HG03045 (cell line): ENCODE data around the gene SEMA5A.

Experiments
- ATAC-seq: cut with Tn5 transposase; IDR thresholded peaks from one replicate; pipeline ENCODE4 v1.9.1; 2021; ENCODE audit warnings: mild to moderate bottlenecking, moderate library complexity; ENCODE audit not compliant: unreplicated experiment

SEMA5A gene

DNA sequence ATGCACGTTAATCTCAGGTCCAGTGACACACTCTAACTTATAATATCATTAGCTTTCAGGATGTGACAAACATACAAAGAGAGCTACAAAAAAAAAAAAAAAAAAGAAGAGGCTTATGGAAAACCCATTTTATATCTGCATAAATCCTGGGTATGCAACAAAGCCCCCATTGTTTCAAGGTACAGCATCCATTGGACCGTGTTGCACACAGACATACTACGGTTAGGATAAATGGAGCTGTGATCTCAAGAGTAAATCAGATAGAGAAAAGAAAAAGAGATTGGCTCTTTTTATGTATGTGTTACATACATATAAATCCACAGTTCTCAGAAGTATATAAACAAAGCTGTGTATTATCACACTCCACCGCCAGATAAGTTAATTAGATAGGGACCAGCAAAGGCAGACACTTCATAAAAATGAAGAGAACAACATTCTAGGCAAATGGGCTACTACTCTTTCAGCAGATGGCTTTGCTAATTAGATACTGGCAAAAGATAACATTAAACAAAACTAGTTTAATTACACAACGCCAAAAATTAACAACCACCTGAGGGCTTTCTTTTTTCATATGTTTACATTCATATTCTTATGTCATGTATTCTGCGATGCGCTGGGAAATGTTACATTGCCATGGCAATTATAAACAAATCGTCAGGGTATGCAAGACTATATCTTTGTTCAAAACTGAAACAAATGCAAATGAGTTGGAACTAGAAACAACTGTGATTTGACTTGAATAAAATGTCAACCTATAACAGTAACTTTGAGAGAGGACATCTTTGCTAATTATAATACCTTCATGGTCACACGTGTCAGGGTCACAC lies 304.2 kb downstream of the SEMA5A start:
- ATAC-seq, result no peak

DNA sequence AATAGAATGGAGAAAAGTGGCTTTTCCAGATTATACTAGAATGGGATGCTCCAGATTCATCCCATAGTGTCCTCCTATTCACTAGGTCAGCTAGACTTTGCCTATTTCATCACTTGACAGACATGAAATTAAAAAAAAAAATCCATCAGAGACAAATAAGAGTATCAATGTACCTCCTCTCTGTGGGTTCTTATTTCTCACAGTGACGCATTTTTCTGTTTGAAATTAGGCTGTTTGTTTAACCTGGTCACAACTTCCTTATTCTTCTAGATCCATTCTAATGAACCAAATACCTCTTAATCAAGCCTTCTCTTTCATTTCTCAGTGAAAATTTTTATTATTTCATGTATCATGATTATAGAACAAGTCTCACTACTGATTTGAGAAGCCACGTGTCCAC lies 305.4 kb downstream of the SEMA5A start:
- no peak for ATAC-seq

DNA sequence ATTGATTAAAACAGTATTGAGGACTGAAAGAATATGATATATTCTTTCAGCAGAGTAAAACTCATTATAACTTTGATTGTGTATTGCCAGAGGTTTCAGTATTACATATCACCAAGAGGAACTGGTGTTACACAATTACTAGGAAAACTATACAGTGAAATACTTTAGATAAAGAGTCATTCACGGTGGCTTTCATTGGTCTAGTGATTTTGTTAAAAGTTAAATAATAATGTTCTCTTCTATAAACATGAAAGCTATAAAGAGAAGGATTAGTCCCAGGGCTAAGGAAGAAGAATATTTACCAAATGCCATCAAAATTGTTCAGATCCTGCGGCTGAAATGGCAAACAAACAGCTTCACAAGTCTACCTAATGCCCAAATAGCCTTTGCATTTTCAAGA lies 306.2 kb downstream of the SEMA5A start:
- no peak for ATAC-seq

DNA sequence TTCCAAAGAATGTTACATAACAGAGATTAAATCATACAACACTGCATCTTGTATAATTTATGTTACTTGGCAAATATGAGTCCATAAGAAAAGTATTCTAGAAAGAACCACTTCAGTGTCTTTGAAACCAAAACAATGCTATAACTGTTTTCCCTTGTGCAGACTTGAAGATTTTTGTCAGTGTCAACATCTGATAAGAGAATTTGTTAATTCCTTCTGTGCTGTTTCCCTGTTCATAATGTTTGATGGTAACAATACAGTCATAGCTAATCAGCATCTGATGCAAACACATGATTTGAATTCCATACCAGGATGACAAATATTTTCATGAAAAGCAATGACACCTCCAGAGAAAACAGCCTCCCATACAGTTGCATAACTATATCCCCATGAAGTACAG lies 306.8 kb downstream of the SEMA5A start:
- no peak for ATAC-seq

DNA sequence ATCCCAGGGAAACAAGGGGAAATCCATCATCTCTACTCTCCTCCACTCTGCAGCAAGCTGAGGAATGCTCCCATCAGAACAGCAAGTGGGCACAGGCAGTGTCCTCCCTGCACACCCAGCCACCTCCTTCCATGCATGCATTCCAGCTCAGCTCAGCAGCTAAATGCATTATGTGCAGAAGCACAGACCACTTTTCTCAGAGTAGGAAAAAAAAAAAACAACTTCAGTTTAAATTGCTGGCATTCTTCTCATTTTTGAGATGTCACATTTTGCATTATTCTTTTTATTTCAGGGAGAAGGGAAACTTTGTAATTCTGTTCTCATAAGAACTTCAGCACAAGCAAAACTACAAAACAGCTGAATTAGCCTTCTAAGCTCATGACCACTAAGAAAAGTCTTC lies 312.2 kb downstream of the SEMA5A start:
- ATAC-seq, result no peak

DNA sequence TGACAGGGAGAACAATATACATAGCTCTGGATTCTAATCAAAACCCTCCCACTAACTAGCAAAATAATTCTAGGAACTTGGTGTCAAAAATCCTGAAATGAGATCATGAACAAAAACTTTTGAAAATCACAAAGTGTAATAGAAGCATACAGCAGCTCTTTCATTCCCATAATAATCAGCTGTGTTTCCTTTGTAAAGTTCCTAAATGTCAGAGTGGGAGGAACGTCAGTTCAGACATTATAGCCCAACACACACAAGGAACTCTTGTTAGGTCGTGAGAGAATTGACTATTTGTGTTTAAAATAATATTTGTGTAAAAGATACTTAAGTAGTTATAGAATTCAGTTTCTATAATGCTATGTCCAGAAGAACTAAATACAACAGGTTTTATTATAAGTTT lies 312.8 kb downstream of the SEMA5A start:
- ATAC-seq, result no peak

DNA sequence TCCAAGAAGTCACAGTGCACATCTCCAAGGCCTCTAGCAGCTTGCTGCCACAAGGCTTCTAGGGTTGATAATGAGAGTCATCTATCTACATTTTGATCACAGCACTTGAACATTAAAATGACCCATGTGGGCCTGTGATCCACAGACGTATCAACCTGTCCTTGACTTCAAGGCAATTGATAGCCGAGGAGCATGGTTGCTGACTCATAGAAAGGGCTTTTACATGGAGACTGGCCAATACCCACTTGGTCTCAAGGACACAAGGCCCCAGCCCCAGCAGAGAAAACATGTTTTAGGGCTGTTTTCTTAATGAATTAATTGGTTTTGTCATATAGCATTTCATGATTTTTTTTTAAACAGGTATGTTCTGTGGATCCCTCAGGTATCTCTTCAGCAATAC lies 314.0 kb downstream of the SEMA5A start:
- no peak for ATAC-seq

DNA sequence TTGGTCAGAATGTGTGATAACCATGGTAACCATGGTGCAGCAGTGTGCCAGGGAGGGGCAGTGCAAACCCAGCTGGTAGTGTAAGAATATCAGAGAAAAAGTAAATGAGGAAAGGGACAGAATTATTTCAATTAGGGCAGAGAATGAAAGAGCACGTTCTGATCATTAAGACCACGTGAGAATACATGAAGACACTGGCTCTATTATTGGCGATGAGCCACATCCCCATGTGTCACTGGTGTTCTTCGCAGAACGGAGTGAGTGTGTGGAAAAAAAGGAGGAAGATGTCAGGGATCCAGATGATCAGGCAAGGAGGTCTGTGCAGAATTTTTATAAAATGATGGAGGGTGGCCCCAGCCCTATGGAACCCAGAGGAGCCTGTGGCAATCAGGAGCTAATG lies 315.5 kb downstream of the SEMA5A start:
- ATAC-seq, result no peak

DNA sequence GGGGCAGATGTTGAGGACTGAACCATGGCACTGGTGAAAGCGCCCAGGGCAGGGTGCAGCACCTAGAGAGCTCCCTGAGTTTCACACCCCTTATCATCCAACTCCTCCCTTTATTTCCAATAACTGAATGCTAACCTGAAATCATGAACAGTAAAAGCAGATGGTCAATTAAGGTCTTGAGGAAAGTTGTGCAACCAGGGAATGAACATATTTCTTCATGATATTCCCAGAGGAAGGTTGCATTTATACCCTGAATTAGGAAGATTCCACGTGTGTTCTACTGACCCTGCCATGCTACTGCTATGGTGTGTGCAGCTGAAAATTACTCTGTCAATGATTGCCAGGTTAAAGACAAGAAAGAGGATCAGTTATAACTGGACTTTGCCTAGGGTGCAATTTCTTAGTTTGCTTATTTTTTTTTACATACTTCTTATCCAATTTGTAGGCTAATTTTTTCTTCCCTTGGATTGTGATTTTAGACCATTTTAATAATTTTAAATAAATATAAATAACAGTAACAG lies 319.8 kb downstream of the SEMA5A start:
- no peak for ATAC-seq

DNA sequence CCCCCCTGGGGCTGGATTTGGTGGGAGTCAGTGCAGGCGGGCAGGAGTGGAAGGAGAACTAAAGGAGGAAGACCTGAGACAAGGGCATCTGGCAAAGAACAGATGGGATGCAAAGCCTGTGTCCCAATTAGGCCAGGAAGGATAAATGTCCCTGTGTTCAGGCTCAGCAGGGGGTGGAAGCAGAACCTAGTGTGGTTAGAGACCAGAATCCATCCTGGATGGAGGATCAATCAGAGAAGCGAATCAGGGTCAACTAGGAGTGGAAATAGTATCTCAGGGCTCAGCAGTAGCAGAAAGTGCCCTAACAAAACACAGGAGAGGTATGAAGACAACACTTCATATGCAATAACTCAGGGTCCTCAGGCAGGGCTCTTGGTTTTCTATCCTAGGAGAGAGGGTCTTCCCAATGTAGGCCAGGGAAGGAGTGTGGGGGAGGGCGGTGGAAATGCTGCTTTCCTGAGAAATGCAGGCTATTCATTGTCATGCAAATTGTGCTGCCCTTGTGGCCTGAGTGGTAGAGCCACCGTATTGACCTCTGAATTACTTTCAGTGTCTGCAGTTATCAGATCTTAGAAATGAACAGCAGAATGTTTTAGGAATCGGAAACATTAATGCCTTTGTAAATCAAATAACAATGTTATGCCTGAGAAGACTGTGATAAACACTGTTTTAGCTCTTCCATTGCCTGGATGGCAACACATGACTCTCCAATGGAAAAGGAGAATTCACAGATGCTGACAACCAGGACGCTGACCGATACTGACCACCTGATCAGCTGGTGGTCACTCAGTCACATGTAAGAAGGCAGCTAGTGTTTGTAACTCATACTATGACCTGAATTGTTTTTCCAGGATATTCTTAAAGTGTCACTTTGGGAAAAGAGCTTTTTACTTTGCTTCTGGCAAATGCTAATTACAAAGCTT lies 323.6 kb downstream of the SEMA5A start:
- ATAC-seq, result no peak

DNA sequence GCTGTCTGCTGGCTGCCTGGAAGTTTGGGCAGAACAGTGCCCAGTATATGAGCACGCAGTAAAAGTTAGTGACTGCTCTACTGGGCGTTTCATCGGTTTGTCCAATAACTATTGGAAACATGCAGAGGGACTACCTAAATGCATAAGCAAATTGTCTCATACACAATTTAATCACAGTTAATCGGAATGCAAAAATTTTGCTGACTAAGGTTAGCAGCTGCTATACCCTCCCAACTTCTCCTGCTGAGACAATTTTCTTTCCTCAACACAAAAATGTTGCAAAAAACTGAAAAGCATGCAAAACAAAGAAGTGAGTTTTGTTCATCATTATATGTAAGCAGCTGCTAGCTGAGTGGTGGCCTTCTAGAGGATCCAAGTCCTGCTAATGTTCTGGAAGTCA lies 327.5 kb downstream of the SEMA5A start:
- ATAC-seq, result no peak

DNA sequence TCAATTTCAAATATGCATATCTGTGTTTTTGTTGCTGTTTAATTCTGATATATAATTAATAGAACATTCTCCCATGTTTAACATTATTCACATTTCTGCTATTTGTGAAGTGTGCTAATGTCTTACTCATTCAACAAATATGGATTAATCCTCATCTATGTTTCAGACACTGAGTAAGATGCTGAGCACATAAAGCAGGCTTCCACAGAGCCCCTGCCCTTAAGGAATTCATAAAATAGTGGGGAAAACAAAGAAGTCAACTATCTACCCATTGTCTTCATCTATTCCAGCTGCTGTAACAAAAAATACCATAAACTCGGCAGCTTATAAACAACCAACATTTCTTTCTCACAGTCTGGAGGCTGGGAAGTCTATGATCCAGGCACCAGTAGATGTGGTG lies 333.3 kb downstream of the SEMA5A start:
- ATAC-seq, result no peak

DNA sequence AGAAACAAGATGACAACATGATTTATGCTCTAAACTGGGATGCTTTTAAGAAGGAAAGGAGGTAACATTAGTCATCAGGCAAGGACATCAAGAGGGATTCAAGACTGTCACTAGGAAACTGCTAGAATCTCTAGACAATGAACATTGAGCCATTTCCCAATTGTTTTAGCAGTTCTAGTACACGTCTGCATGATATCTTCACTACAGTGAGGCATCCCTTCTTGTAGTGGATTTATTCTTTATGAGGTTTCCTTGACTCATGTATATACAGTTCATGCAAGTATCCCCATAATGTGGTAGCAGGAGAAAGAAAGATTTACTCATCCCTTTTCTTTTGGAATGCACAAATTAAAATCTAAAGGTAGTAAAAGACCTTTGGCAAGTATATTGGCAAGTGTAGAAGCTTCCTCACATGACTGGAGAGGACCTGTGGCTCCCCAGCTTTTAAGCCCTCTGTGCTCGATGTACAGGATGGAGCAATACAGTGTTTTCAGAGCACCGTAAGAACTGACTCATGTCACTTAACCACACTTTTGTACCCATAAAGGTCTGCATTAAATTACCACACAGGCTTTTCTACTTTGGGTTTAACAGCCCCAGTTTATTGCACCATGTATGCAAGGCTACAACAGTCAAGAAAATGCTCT lies 335.9 kb downstream of the SEMA5A start:
- ATAC-seq, result no peak

DNA sequence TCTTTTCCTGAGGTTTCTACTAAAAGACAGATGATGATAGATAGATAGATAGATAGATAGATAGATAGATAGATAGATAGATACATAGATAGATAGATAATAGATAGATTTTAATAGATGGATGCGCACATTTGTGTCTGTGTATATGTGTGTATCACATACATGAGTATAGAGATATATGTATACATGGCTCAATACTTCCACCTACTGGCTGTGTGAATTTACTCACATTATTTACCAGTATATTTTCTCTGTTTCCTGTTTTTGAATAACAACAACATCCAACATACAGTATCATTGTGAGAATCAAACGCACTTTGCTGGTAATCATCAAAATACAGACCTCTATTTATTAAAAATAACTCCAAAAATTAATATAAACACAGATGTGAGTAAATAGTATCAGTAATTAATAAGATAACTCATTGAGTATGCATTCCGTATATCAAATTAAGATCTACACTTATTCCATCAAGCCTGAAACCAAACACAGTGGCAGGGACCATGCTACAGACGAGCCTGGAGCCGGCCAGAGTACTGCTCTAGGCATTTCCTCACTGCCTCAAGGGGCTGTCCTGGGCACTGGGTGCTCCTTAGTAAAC lies 338.0 kb downstream of the SEMA5A start:
- ATAC-seq, result no peak

DNA sequence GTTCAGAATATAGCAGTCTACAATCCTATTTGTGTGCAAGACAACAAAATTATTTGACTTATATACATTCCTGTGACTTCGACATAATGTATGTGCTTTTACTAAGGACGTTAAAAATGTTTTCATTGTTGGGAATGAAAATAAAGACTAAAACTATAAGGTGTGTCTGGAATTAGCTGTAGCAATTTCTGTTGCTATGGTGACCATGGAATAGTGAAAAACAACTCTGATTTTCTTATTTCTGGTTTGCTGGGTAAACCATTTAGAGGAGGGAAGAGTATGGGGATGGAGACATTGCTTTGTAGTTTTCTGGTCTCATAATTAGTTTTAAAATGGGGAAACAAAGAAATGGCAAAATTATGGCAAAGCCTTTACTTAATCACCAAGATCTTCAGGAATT lies 343.2 kb downstream of the SEMA5A start:
- ATAC-seq, result no peak

DNA sequence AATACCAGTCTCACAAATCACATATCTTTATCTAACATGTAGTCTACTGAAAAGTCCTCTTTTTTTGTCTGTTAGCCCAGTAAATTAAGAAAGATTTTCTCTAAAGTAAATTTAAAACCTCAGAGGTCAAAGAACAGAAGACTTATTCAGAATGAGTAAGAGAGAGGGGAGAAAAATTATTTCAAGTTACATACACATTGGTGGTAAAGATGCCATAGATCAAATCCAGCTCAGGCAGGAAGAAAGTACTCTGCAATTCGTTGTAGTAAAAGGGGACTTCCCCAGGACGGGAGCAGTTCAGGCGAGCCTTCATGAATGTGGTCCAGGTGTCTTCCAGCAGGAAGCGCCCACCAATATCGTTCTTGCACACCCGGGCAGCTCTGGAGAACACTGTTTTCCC lies 344.1 kb downstream of the SEMA5A start:
- ATAC-seq, result no peak

DNA sequence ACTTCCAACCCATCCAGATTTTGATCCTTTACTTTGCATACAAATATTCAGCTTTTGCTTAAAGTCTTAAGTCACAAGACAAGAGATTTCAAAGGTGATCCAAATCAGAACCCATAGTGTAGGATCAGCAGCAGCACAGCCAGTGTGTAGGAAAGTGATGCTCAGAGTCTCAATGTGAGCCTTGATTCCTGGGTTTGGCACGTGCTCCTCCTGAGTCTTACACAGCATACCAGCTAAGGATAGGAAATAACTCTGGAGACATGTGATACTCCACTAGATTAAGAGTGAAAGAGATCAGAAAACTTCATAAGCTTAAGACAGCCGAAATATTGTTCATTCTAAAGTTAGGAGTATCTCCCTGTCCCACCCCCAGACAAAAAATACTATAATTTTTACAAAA lies 344.9 kb downstream of the SEMA5A start:
- no peak for ATAC-seq

DNA sequence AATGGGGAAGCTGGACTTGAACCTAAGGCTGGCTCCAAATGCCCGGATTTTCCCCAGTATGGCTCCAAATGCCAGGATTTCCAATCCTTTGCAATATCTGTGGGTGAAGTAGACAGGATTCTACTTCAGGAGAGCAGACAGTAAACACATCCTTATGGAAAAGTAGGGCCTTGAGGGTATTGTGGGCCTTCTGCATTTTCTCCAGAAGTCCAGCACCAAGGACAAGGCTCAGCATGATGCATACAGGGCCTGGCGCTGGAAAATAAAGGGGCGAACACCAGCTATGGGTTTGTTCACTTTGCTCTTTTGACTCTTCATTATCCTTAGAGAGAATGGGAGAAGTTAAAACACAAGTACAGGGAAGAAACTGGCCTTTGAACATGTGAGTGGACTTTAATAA lies 347.5 kb downstream of the SEMA5A start:
- no peak for ATAC-seq

DNA sequence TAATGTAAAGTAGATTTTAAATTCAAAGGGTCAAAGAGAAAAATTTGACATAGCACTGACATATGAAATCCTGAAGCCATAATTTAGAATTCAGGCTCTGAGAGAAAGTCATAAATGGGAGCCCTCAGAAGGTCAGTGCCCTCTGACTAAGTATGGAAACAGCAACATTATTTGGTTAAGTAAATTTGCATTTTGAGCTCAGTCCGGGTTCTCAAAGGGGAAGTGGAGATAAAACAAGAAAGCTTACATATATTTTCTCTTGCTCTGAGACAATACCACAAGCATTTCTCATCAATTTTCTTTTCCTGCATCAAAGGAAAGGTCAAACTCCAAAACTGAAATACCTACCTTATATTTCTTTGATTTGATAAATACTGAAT lies 348.0 kb downstream of the SEMA5A start:
- peak; percentile 98 for ATAC-seq

DNA sequence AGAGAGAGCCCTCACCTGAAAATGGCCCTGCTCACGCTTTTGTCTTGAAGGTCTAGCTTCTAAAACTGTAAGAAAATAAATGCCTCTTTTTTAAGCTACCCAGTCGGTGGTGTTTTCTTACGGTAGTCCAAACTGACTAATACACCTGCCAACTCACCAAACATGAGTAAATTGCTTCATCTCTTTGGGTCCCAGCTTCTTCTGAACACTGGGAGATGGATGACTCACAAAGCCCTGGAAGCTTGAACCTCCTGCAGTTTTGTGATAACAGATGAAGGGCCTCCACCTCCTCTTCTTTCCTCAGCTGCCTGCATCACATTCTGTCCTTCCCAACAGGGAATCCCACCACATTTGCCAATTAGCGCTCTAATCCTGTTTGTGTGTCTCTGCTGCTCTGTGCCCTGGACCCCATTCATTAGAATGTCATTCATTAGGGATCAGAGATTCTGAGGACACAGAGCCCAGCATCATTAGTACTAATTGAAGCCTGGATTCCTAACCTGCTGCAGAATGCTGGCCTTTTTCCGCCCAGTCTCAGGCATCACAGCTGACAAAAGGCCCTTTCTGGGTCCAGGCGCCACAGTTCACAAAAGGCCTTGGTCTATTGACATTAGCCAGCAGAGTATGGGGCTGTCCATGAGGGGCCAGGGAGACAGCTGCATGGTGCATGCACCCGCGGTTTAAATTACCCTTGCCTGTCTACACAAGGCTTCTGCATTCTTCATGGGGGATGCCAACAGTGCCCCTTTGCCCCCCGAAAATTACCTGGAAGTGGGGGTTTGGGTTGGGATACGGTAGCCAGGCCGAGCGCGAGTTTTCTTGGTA lies 349.3 kb downstream of the SEMA5A start:
- ATAC-seq, result no peak
